GM12891 (cell line): ENCODE measurements around the gene NHS.

Experiments used
- POLR2AphosphoS5 ChIP-seq: IDR thresholded peaks from 2 replicates; pipeline ENCODE4 v1.6.1; 2011; ENCODE audit warnings: low read depth, low read length, control low read depth
- SPI1 ChIP-seq: IDR thresholded peaks from 2 replicates; pipeline ENCODE4 v1.6.1; 2011; ENCODE audit warnings: low read depth, low read length, control low read depth
- TAF1 ChIP-seq: IDR thresholded peaks from 2 replicates; pipeline ENCODE4 v1.6.1; 2011; ENCODE audit warnings: low read depth, low read length, control low read depth

GRCh38 chrX:17679820-17680219, 304.8 kb downstream of the NHS start:
- no peak for TF ChIP-seq POLR2AphosphoS5
- TF ChIP-seq TAF1, result no peak
- TF ChIP-seq SPI1, result no peak
